ENCODE results near the gene ACTMAP. TPM values are rescaled to one million over a fixed set of nuclear protein-coding genes. Genes with fewer than 3 reads are reported as not detected.

ACTMAP gene
- total and polyA plus RNA-seq, 11 donors = 4.2 to 11.1 (median 8.1) TPM

GRCh38 chr19:40752257-40752781 is 2.0 kb upstream of the ACTMAP start:
- no peak for DNase-seq
- Histone ChIP-seq H3K27ac (peak overlapping the region in 3 of 12 donors; percentile 95 to 100 (median 96)), H3K36me3 (peaks cover 0 to 26% (median 16%) of the 10 kb centered on the region in 9 donors), H3K9me3 (no peaks in the 10 kb centered on the region), H3K27me3 (no peaks in the 10 kb centered on the region), H3K4me1 (peaks cover 2 to 83% (median 39%) of the 10 kb centered on the region in 12 donors), H3K4me3 (peak overlapping the region in 11 of 12 donors; percentile 38 to 85 (median 71))
- intact Hi-C loops (cut with DNase I) = loop anchor here in 3 of 10 donors (2.0 to 5.0 kb wide), 2 partner anchors 45 to 46 kb away; partner anchors contain the start of gene EGLN2 (in 3 of the 3)
- no peak for ATAC-seq
- TF ChIP-seq POLR2A (IDR thresholded peaks at IDR 0.05) (no peak), CTCF (IDR thresholded peaks at IDR 0.05) (no peak)
- WGBS, 4 donors = 84 to 89% (median 87%) methylated on average over 12 of the region's 12 CpGs

- peak within 1 kb of the TSS; percentile 90 to 100 (median 96) for H3K27ac ChIP-seq
- H3K27me3 ChIP-seq = no peaks in the 10 kb centered on the region
- intact Hi-C loops (cut with DNase I) = loop anchor here in 7 of 10 donors (1.0 to 5.0 kb wide), 10 partner anchors 26 to 68 kb away; partner anchors contain the start of genes EGLN2 (in 4 of the 7), COQ8B (in 2 of the 7), ITPKC (in 2 of the 7) and RAB4B (in 2 of the 7)
- 0% methylated on average over 23 to 46 of the region's 46 CpGs for WGBS, 4 donors
- DNase-seq = peak; percentile 96 to 98 (median 97)
- H3K4me1 ChIP-seq = peaks cover 2 to 72% (median 39%) of the 10 kb centered on the region in 12 donors
- peak within 1 kb of the TSS; percentile 38 to 85 (median 71) for H3K4me3 ChIP-seq
- TF ChIP-seq CTCF (IDR thresholded peaks at IDR 0.05) (no peak), POLR2A (IDR thresholded peaks at IDR 0.05) (peak; percentile 0 to 67)
- peak; percentile 87 to 89 (median 88) for ATAC-seq
- peaks cover 0 to 14% (median 4%) of the 10 kb centered on the region in 9 donors for H3K36me3 ChIP-seq
- H3K9me3 ChIP-seq = no peaks in the 10 kb centered on the region
These were observed 729 bp upstream of the ACTMAP start, which contains the start of gene SNRPA for GRCh38 chr19:40750874-40751537. Gene SNRPA, plus strand, starts transcription at chr19:40751203. Its CDS starts 206 bp downstream, at chr19:40751409.

GRCh38 chr19:40747536-40747935 is 2.7 kb downstream of the ACTMAP start:
- Histone ChIP-seq H3K4me3 (no peak overlapping the region), H3K4me1 (peaks cover 2 to 53% (median 24%) of the 10 kb centered on the region in 12 donors), H3K27me3 (no peaks in the 10 kb centered on the region), H3K9me3 (no peaks in the 10 kb centered on the region), H3K27ac (peak overlapping the region in 1 of 12 donors; percentile 97), H3K36me3 (no peaks in the 10 kb centered on the region)
- WGBS, 4 donors = 96 to 98% (median 97%) methylated on average over 7 of the region's 7 CpGs
- ATAC-seq (no peak), DNase-seq (no peak)
- no peak for TF ChIP-seq POLR2A (IDR thresholded peaks at IDR 0.05)
- no peak for TF ChIP-seq CTCF (IDR thresholded peaks at IDR 0.05)
- intact Hi-C loops (cut with DNase I) = no loop called here

DNA sequence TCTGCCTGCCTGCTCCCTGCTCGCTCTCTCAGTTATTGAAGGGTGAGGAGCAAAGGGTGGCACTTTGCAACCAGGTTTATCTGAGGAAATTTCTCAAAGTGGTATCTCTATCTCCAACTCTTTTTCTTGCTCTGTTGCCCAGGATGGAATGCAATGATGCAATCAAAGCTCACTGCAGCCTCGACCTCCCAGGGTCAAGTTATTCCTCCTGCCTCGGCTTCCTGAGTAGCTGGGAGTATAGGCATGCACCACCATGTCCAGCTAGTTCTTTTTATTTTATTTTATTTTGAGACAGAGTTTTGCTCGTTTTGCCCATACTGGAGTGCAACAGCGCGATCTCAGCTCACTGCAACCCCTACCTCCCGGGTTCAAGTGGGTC is 4.9 kb downstream of the ACTMAP start:
- Histone ChIP-seq H3K27me3 (no peaks in the 10 kb centered on the region), H3K9me3 (no peaks in the 10 kb centered on the region), H3K4me1 (peaks cover 2 to 57% (median 23%) of the 10 kb centered on the region in 12 donors), H3K4me3 (no peak overlapping the region), H3K27ac (no peak overlapping the region), H3K36me3 (peaks cover 0 to 4% (median under 1%) of the 10 kb centered on the region in 9 donors)
- WGBS, 4 donors = 79 to 83% (median 80%) methylated on average over 7 of the region's 7 CpGs
- ATAC-seq = no peak
- no peak for TF ChIP-seq CTCF (IDR thresholded peaks at IDR 0.05)
- TF ChIP-seq POLR2A (IDR thresholded peaks at IDR 0.05) = no peak
- intact Hi-C loops (cut with DNase I) = no loop called here
- DNase-seq = no peak

All from heart left ventricle (tissue), 16 donors.